Neuronal stem cell (in vitro differentiated cells): ENCODE measurements around the gene UPF1.

ENCODE experiments used
- DNase-seq: peaks from one replicate; pipeline ENCODE4 v3.0.0-alpha.2; 2013; ENCODE audit warnings: low spot score
- H2AFZ ChIP-seq: one replicate; pipeline ENCODE4 v1.6.1; 2013; ENCODE audit warnings: mild to moderate bottlenecking, low read length, inconsistent platforms
- H2AK5ac ChIP-seq: 2 replicates; pipeline ENCODE4 v1.6.1; 2013; ENCODE audit warnings: low read depth, mild to moderate bottlenecking, inconsistent platforms, low read length, moderate library complexity, mixed read lengths
- H2BK120ac ChIP-seq: 2 replicates; pipeline ENCODE4 v1.6.1; 2013; ENCODE audit warnings: low read depth, mild to moderate bottlenecking, inconsistent platforms, low read length, moderate library complexity, mixed read lengths
- H2BK12ac ChIP-seq: one replicate; pipeline ENCODE4 v1.6.1; 2013; ENCODE audit warnings: low read length, inconsistent platforms
- H2BK15ac ChIP-seq: 2 replicates; pipeline ENCODE4 v1.6.1; 2013; ENCODE audit warnings: mild to moderate bottlenecking, low read length, inconsistent platforms, mixed read lengths
- H2BK5ac ChIP-seq: one replicate; pipeline ENCODE4 v1.6.1; 2013; ENCODE audit warnings: inconsistent platforms, mild to moderate bottlenecking, low read length, moderate library complexity
- H3K14ac ChIP-seq: one replicate; pipeline ENCODE4 v1.6.1; 2013; ENCODE audit warnings: low read length, inconsistent platforms
- H3K18ac ChIP-seq: 2 replicates; pipeline ENCODE4 v1.6.1; 2013; ENCODE audit warnings: low read length, inconsistent platforms
- H3K23ac ChIP-seq: 2 replicates; pipeline ENCODE4 v1.6.1; 2013; ENCODE audit warnings: low read depth, mild to moderate bottlenecking, mixed read lengths, low read length, inconsistent platforms; ENCODE audit not compliant: poor library complexity
- H3K27ac ChIP-seq: replicated peaks from 3 replicates; pipeline ENCODE4 v1.5.1; 2013; ENCODE audit warnings: low read length, inconsistent platforms
- H3K27me3 ChIP-seq, 3 experiments: 2 replicates each; pipeline ENCODE4 v1.6.1; 2013; ENCODE audit warnings: low read length in 3 of 3, mild to moderate bottlenecking in 2 of 3, inconsistent platforms in 1 of 3, low read depth in 1 of 3, mixed read lengths in 1 of 3, moderate library complexity in 1 of 3; ENCODE audit not compliant: control insufficient read depth in 3 of 3, insufficient read depth in 3 of 3
- H3K36me3 ChIP-seq, 2 donors: replicated peaks in 1 of 2; 2 replicates each; pipeline ENCODE4 v1.6.1; 2013; ENCODE audit warnings: low read length in 2 of 2; ENCODE audit not compliant: control insufficient read depth in 2 of 2, insufficient read depth in 2 of 2
- H3K4ac ChIP-seq: 2 replicates; pipeline ENCODE4 v1.6.1; 2013; ENCODE audit warnings: inconsistent platforms, mild to moderate bottlenecking, low read length, moderate library complexity
- H3K4me1 ChIP-seq, 2 donors: 1 replicate in 1 of 2; 2 replicates in 1 of 2; pipeline ENCODE4 v1.6.1; 2013; ENCODE audit warnings: low read length in 2 of 2, low read depth in 1 of 2; ENCODE audit not compliant: control insufficient read depth in 2 of 2, insufficient read depth in 1 of 2
- H3K4me2 ChIP-seq: one replicate; pipeline ENCODE4 v1.6.1; 2013; ENCODE audit warnings: mild to moderate bottlenecking, low read length, inconsistent platforms; ENCODE audit not compliant: insufficient read depth, poor library complexity, severe bottlenecking
- H3K4me3 ChIP-seq, 2 donors: 2 replicates each; pipeline ENCODE4 v1.5.1; 2013; ENCODE audit warnings: low read length in 2 of 2, mild to moderate bottlenecking in 2 of 2, inconsistent platforms in 1 of 2, moderate library complexity in 1 of 2
- H3K79me1 ChIP-seq: one replicate; pipeline ENCODE4 v1.6.1; 2013; ENCODE audit warnings: low read depth, mild to moderate bottlenecking, inconsistent platforms, low read length, moderate library complexity
- H3K9ac ChIP-seq: one replicate; pipeline ENCODE4 v1.6.1; 2013; ENCODE audit warnings: mild to moderate bottlenecking, low read depth, low read length, inconsistent platforms; ENCODE audit not compliant: poor library complexity
- H3K9me3 ChIP-seq, 2 donors: replicated peaks in 1 of 2; 2 replicates each; pipeline versions ENCODE3 to v1.6.1; 2013; ENCODE audit warnings: low read length in 2 of 2, mild to moderate bottlenecking in 2 of 2, inconsistent platforms in 1 of 2, low read depth in 1 of 2, mixed read lengths in 1 of 2, moderate library complexity in 1 of 2; ENCODE audit not compliant: control insufficient read depth in 2 of 2, insufficient read depth in 1 of 2
- H4K8ac ChIP-seq: one replicate; pipeline ENCODE4 v1.6.1; 2013; ENCODE audit warnings: low read depth, mild to moderate bottlenecking, inconsistent platforms, low read length, moderate library complexity
- H4K91ac ChIP-seq: one replicate; pipeline ENCODE4 v1.6.1; 2013; ENCODE audit warnings: low read length, low read depth, mild to moderate bottlenecking, inconsistent platforms; ENCODE audit not compliant: poor library complexity
- WGBS, 2 donors: extraction: QIAGEN DNeasy Blood & Tissue Kit; methylation state at CpG; one replicate each; pipeline ENCODE4 v1.1.7; 2013; ENCODE audit warnings: missing lambda C conversion rate in 2 of 2, mixed read lengths in 1 of 2; ENCODE audit not compliant: insufficient read length in 2 of 2, insufficient replicate concordance in 1 of 2; ENCODE audit errors: extremely low coverage in 2 of 2; 5-methylcytosine and 5-hydroxymethylcytosine counted together

Gene UPF1

GRCh38 chr19:18878058-18878797 lies 46.5 kb downstream of the UPF1 start:
- H3K79me1 ChIP-seq, result no peaks in the 10 kb centered on the region
- H3K4me3 ChIP-seq, result no peak overlapping the region
- no peak overlapping the region for H2BK15ac ChIP-seq
- H2BK12ac ChIP-seq, result no peak overlapping the region
- H3K18ac ChIP-seq, result no peak overlapping the region
- peaks cover 9 to 24% of the 10 kb centered on the region in 2 donors for H3K9me3 ChIP-seq
- H3K14ac ChIP-seq, result no peak overlapping the region
- H3K36me3 ChIP-seq, result peaks cover 38 to 91% of the 10 kb centered on the region in 2 donors
- H2BK5ac ChIP-seq, result no peak overlapping the region
- no peaks in the 10 kb centered on the region for H3K27me3 ChIP-seq
- DNase-seq, result no peak
- H2BK120ac ChIP-seq, result no peak overlapping the region
- H3K27ac ChIP-seq, result no peak overlapping the region
- H3K9ac ChIP-seq, result no peak overlapping the region
- no CpG with 5 or more reads among the region's 25 CpGs for WGBS, 2 donors
- no peak overlapping the region for H2AFZ ChIP-seq
- H3K23ac ChIP-seq, result no peak overlapping the region
- no peak overlapping the region for H3K4me2 ChIP-seq
- H2AK5ac ChIP-seq, result no peak overlapping the region
- peak overlapping the region; percentile 43 for H4K91ac ChIP-seq
- peak overlapping the region; percentile 17 for H4K8ac ChIP-seq
- H3K4ac ChIP-seq, result peak overlapping the region; percentile 66
- no peaks in the 10 kb centered on the region for H3K4me1 ChIP-seq

GRCh38 chr19:18878858-18879578 lies 47.3 kb downstream of the UPF1 start:
- no peak overlapping the region for H3K18ac ChIP-seq
- no peak overlapping the region for H2AK5ac ChIP-seq
- H3K9ac ChIP-seq, result no peak overlapping the region
- no peak overlapping the region for H3K4me3 ChIP-seq
- peaks cover 9 to 24% of the 10 kb centered on the region in 2 donors for H3K9me3 ChIP-seq
- H2BK120ac ChIP-seq, result no peak overlapping the region
- no peak overlapping the region for H3K27ac ChIP-seq
- H3K27me3 ChIP-seq, result no peaks in the 10 kb centered on the region
- no peak for DNase-seq
- no peak overlapping the region for H4K91ac ChIP-seq
- H3K4me1 ChIP-seq, result no peaks in the 10 kb centered on the region
- no peak overlapping the region for H2BK15ac ChIP-seq
- H2BK12ac ChIP-seq, result peak overlapping the region; percentile 41
- H2BK5ac ChIP-seq, result no peak overlapping the region
- no CpG with 5 or more reads among the region's 34 CpGs for WGBS, 2 donors
- H3K4me2 ChIP-seq, result no peak overlapping the region
- H3K23ac ChIP-seq, result peak overlapping the region; percentile 91
- H3K36me3 ChIP-seq, result peaks cover 42 to 95% of the 10 kb centered on the region in 2 donors
- no peaks in the 10 kb centered on the region for H3K79me1 ChIP-seq
- no peak overlapping the region for H2AFZ ChIP-seq
- H4K8ac ChIP-seq, result no peak overlapping the region
- no peak overlapping the region for H3K14ac ChIP-seq
- H3K4ac ChIP-seq, result no peak overlapping the region

- Histone ChIP-seq H3K36me3 (peaks cover 42 to 91% of the 10 kb centered on the region in 2 donors), H3K9me3 (peaks cover 9 to 24% of the 10 kb centered on the region in 2 donors), H3K27me3 (no peaks in the 10 kb centered on the region), H3K4ac (no peak overlapping the region), H3K4me2 (no peak overlapping the region), H3K14ac (no peak overlapping the region), H3K4me1 (no peaks in the 10 kb centered on the region), H2BK12ac (no peak overlapping the region), H2BK15ac (peak overlapping the region; percentile 49), H2BK5ac (no peak overlapping the region), H2AK5ac (no peak overlapping the region), H3K18ac (no peak overlapping the region), H3K79me1 (no peaks in the 10 kb centered on the region), H4K91ac (no peak overlapping the region), H3K27ac (no peak overlapping the region), H2AFZ (no peak overlapping the region), H3K4me3 (no peak overlapping the region), H3K9ac (no peak overlapping the region), H2BK120ac (peak overlapping the region; percentile 47), H4K8ac (no peak overlapping the region), H3K23ac (peak overlapping the region; percentile 43)
- DNase-seq, result no peak
- no CpG with 5 or more reads among the region's 13 CpGs for WGBS, 2 donors
Observed at GRCh38 chr19:18879579-18880373, 48.0 kb downstream of the UPF1 start.

- Histone ChIP-seq H3K4me1 (no peaks in the 10 kb centered on the region), H3K36me3 (peaks cover 47 to 80% of the 10 kb centered on the region in 2 donors), H3K18ac (no peak overlapping the region), H3K27me3 (no peaks in the 10 kb centered on the region), H3K9ac (no peak overlapping the region), H2BK15ac (no peak overlapping the region), H4K91ac (no peak overlapping the region), H3K9me3 (peaks cover 9 to 15% of the 10 kb centered on the region in 2 donors), H3K4ac (no peak overlapping the region), H2AK5ac (no peak overlapping the region), H3K79me1 (no peaks in the 10 kb centered on the region), H3K14ac (no peak overlapping the region), H3K23ac (no peak overlapping the region), H3K4me3 (no peak overlapping the region), H3K27ac (no peak overlapping the region), H3K4me2 (no peak overlapping the region), H2BK12ac (no peak overlapping the region), H4K8ac (no peak overlapping the region), H2AFZ (no peak overlapping the region), H2BK120ac (no peak overlapping the region), H2BK5ac (no peak overlapping the region)
- DNase-seq, result no peak
- no CpG with 5 or more reads among the region's 7 CpGs for WGBS, 2 donors
Observed at GRCh38 chr19:18881491-18881890, 49.7 kb downstream of the UPF1 start.
